ENCODE data around the gene ADAMTSL3.
"Not testable (repeated sequence)": the region's sequence is repeated elsewhere in the genome, so short reads cannot be mapped to it uniquely, and the experiment has no call there.

Gene ADAMTSL3

DNA sequence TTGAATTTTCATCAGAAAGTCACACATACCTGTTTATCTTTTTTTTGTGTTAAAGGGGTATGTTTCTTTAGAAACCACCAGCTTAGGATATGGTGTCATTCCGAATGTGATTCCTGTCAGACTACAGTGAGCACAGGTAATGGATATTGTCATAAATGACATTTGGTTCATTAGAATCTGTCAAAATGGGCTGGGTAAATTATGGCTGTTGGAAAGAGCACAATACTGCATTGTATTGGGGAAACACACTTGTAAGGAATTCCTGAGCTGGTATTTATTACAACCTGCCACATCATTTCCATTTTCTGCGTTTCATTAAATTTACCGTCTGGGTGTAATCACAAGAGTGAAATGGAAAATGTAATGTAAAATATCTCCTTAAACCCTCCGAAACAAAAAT lies 78.8 kb downstream of the ADAMTSL3 start:
- no peak for DNase-seq
- TF ChIP-seq GATA1 (IDR thresholded peaks at IDR 0.05; ENCODE audit: low read depth, low read length) (no peak), POLR2A (IDR thresholded peaks at IDR 0.05; ENCODE audit: low read length) (no peak)

DNA sequence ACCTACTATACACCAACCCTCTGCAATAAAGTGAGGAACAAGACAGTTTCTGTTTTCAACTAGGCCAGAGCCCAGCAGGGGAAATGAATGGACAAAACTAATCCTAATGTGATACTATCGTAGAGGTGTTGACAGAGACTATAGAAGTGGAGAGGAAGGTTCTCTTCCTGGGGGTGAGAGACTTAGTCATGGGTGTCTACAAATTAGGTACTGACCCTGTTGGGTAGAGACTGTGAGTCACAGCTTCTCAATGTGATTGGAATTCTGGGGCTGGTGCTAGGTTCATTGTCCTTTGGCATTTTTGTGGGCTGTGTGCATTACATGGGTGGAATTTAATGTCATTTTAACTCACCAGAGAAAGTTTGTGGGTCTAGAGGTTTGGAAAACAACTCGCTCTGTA lies 79.3 kb downstream of the ADAMTSL3 start:
- no peak for TF ChIP-seq POLR2A (IDR thresholded peaks at IDR 0.05; ENCODE audit: low read length)
- TF ChIP-seq GATA1 (IDR thresholded peaks at IDR 0.05; ENCODE audit: low read depth, low read length), result no peak
- no peak for DNase-seq

- TF ChIP-seq POLR2A (IDR thresholded peaks at IDR 0.05; ENCODE audit: low read length), result no peak
- TF ChIP-seq GATA1 (IDR thresholded peaks at IDR 0.05; ENCODE audit: low read depth, low read length), result no peak
Observed at GRCh38 chr15:83733691-83734090, 79.8 kb downstream of the ADAMTSL3 start.

DNA sequence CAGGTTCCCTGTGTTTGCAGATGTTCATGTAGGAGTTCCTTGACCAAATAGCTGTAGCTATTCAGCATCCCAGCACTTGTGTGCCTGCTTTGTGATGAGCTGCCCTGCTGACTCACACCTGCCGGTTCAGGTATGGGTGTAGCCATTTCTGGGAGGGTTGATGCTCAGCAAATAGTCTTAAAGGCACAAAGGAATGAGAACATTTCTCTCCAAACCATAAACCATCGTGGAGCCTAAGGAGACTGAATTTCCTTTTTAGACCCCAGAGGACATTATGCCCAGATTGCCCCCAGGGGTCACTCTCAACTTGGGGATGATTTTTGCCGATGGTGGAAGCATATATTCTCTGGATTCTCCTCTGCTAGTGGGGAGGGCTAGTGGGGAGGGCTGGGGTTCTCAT lies 80.6 kb downstream of the ADAMTSL3 start:
- TF ChIP-seq GATA1 (IDR thresholded peaks at IDR 0.05; ENCODE audit: low read depth, low read length) (no peak), POLR2A (IDR thresholded peaks at IDR 0.05; ENCODE audit: low read length) (no peak)
- DNase-seq, result no peak

More at GRCh38 chr15:83733691-83734090, 79.8 kb downstream of the ADAMTSL3 start:
- DNase-seq, result no peak

GRCh38 chr15:83739629-83740028 lies 85.7 kb downstream of the ADAMTSL3 start:
- DNase-seq, result no peak
- no peak for TF ChIP-seq POLR2A (IDR thresholded peaks at IDR 0.05; ENCODE audit: low read length)
- no peak for TF ChIP-seq GATA1 (IDR thresholded peaks at IDR 0.05; ENCODE audit: low read depth, low read length)

DNA sequence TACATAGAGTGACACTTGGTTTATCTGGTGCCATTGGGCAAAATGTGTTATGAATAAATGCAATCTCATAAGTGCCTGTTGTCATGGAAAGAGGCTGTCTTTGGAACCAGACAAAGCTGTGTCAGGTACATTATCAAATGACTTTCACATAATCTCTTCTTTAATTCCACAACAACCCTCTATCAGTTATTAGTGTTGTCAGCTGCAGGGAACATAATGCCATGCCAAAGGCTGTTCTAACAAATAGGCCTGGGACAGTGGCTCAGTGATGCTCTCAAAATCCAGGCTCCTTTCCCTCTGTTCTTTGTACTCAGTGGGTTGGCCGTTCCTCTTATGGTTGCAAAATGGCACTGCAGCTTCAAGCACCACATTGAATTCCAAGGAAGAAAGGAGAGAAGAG lies 91.8 kb downstream of the ADAMTSL3 start:
- TF ChIP-seq GATA1 (IDR thresholded peaks at IDR 0.05; ENCODE audit: low read depth, low read length) (no peak), POLR2A (IDR thresholded peaks at IDR 0.05; ENCODE audit: low read length) (no peak)
- DNase-seq, result no peak

- TF ChIP-seq POLR2A (IDR thresholded peaks at IDR 0.05; ENCODE audit: low read length) (no peak), GATA1 (IDR thresholded peaks at IDR 0.05; ENCODE audit: low read depth, low read length) (no peak)
- DNase-seq, result no peak
Observed at GRCh38 chr15:83746231-83746630, 92.3 kb downstream of the ADAMTSL3 start.

- no peak for TF ChIP-seq POLR2A (IDR thresholded peaks at IDR 0.05; ENCODE audit: low read length)
- no peak for TF ChIP-seq GATA1 (IDR thresholded peaks at IDR 0.05; ENCODE audit: low read depth, low read length)
- peak in 1 of 2 experiments; percentile 2 for DNase-seq
Observed at GRCh38 chr15:83747050-83747717, 93.3 kb downstream of the ADAMTSL3 start.

GRCh38 chr15:83747718-83748110 lies 93.8 kb downstream of the ADAMTSL3 start:
- DNase-seq, result no peak
- no peak for TF ChIP-seq POLR2A (IDR thresholded peaks at IDR 0.05; ENCODE audit: low read length)
- no peak for TF ChIP-seq GATA1 (IDR thresholded peaks at IDR 0.05; ENCODE audit: low read depth, low read length)

GRCh38 chr15:83753872-83754493 lies 100.1 kb downstream of the ADAMTSL3 start:
- TF ChIP-seq GATA1 (IDR thresholded peaks at IDR 0.05; ENCODE audit: low read depth, low read length) (no peak), POLR2A (IDR thresholded peaks at IDR 0.05; ENCODE audit: low read length) (no peak)

GRCh38 chr15:83757291-83757690 lies 103.4 kb downstream of the ADAMTSL3 start:
- not testable (repeated sequence) for DNase-seq

More at GRCh38 chr15:83753872-83754493, 100.1 kb downstream of the ADAMTSL3 start:
- no peak for DNase-seq

- no peak for TF ChIP-seq GATA1 (IDR thresholded peaks at IDR 0.05; ENCODE audit: low read depth, low read length)
- no peak for TF ChIP-seq POLR2A (IDR thresholded peaks at IDR 0.05; ENCODE audit: low read length)
- DNase-seq, result no peak
Observed at GRCh38 chr15:83762367-83762766, 108.4 kb downstream of the ADAMTSL3 start.

- no peak for TF ChIP-seq GATA1 (IDR thresholded peaks at IDR 0.05; ENCODE audit: low read depth, low read length)
- no peak for TF ChIP-seq POLR2A (IDR thresholded peaks at IDR 0.05; ENCODE audit: low read length)
- no peak for DNase-seq
Observed at GRCh38 chr15:83764201-83764838, 110.4 kb downstream of the ADAMTSL3 start.

DNA sequence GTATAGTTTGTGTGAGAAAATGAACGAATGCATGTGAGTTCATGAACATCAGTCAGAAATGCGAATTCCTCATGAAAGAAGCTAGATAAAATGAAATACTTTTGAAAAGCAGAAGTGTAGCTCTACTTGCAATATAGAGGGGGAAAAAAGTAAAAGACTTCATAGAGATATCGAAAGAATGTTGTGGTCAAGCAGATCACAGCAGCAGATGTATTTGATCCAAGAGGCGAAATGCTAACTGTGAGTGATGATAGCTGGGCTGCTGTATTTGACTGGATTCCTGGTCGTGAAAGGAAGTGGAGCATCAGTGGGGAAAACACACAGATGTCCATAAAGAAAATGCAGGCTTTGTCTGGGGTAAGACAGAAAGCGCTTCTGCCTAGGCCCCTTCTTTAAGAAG lies 112.4 kb downstream of the ADAMTSL3 start:
- TF ChIP-seq POLR2A (IDR thresholded peaks at IDR 0.05; ENCODE audit: low read length), result no peak
- DNase-seq, result no peak

DNA sequence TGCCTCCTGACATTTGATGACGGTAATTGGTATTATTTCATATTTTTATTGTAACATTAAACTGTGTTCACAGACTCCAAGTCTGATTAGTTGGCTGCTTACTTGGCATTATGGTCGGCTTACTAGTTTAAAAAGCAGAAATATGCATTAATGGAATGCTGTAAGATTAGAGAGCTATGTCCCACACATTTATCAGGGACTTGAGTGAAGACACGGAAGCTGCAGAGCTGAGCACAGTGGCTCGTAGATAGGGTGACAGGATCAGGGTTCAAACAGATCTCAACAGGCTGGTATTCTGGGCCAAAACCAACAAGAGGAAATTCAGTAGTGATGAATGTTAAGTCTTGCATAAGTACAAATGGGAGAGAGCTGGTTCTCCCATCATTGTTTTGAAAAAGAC lies 113.8 kb downstream of the ADAMTSL3 start:
- no peak for TF ChIP-seq POLR2A (IDR thresholded peaks at IDR 0.05; ENCODE audit: low read length)
- no peak for TF ChIP-seq GATA1 (IDR thresholded peaks at IDR 0.05; ENCODE audit: low read depth, low read length)
- no peak for DNase-seq

All from erythroblast (primary cell).